ENCODE measurements around the gene LRP2.

GRCh38 chr2:169077674-169078240 lies 284.6 kb downstream of the LRP2 start:
- TF ChIP-seq, protein P1, sequence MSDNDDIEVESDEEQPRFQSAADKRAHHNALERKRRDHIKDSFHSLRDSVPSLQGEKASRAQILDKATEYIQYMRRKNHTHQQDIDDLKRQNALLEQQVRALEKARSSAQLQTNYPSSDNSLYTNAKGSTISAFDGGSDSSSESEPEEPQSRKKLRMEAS (IDR thresholded peaks at IDR 0.05; ENCODE audit: low read depth), result no peak
- TF ChIP-seq TAF1 (IDR thresholded peaks at IDR 0.05; ENCODE audit: borderline replicate concordance, low read depth, low read length), result no peak
- no peak for TF ChIP-seq CTCF (IDR thresholded peaks at IDR 0.05)
- TF ChIP-seq POLR2AphosphoS5 (IDR thresholded peaks at IDR 0.05; ENCODE audit: low read depth, low read length), result no peak
- TF ChIP-seq YY1 (IDR thresholded peaks at IDR 0.05; ENCODE audit: low read depth), result no peak
